GM23248 (cell line): Measurements from ENCODE around the gene IGFLR1. TPM values are rescaled to one million over a fixed set of nuclear protein-coding genes. Genes with fewer than 3 reads are reported as not detected.

Experiments used
- DNase-seq: peaks from one replicate; pipeline ENCODE4 v3.0.0-alpha.2; 2015
- H2AFZ ChIP-seq: fragments of 200-600 bp; sonication (generic); 2 replicates; pipeline ENCODE4 v1.6.1; 2016; ENCODE audit warnings: antibody characterized with exemption
- H3F3A ChIP-seq: fragments of 200-600 bp; sonication (generic); 2 replicates; pipeline ENCODE4 v1.6.1; 2016; ENCODE audit warnings: mild to moderate bottlenecking, antibody characterized with exemption, mixed run types; ENCODE audit not compliant: insufficient read depth
- H3K27ac ChIP-seq: fragments of 200-600 bp; sonication (generic); 2 replicates; pipeline ENCODE4 v1.5.1; 2016; ENCODE audit warnings: mild to moderate bottlenecking
- H3K27me3 ChIP-seq: fragments of 200-600 bp; sonication (generic); replicated peaks from 2 replicates; pipeline ENCODE4 v1.6.1; 2016; ENCODE audit warnings: mild to moderate bottlenecking; ENCODE audit not compliant: insufficient read depth
- H3K36me3 ChIP-seq: fragments of 200-600 bp; sonication (generic); 2 replicates; pipeline ENCODE4 v1.6.1; 2016; ENCODE audit warnings: low read depth, mild to moderate bottlenecking
- H3K4me1 ChIP-seq: fragments of 200-600 bp; sonication (generic); 2 replicates; pipeline ENCODE4 v1.6.1; 2016; ENCODE audit warnings: mild to moderate bottlenecking; ENCODE audit not compliant: insufficient read depth
- H3K4me2 ChIP-seq: fragments of 200-600 bp; sonication (generic); one replicate; pipeline ENCODE4 v1.6.1; 2016; ENCODE audit warnings: mild to moderate bottlenecking; ENCODE audit not compliant: unreplicated experiment
- H3K4me3 ChIP-seq: fragments of 200-600 bp; sonication (generic); 2 replicates; pipeline ENCODE4 v1.5.1; 2016; ENCODE audit warnings: mild to moderate bottlenecking
- H3K79me2 ChIP-seq: fragments of 200-600 bp; sonication (generic); 2 replicates; pipeline ENCODE4 v1.6.1; 2016; ENCODE audit warnings: mild to moderate bottlenecking; ENCODE audit not compliant: insufficient read depth
- H3K9ac ChIP-seq: fragments of 200-600 bp; sonication (generic); 2 replicates; pipeline ENCODE4 v1.6.1; 2016; ENCODE audit warnings: mild to moderate bottlenecking
- H3K9me2 ChIP-seq: fragments of 200-600 bp; sonication (generic); 2 replicates; pipeline ENCODE4 v1.6.1; 2016; ENCODE audit warnings: mixed run types, mild to moderate bottlenecking, moderate library complexity; ENCODE audit not compliant: insufficient read depth
- H3K9me3 ChIP-seq: fragments of 200-600 bp; sonication (generic); one replicate; pipeline ENCODE4 v1.6.1; 2017; ENCODE audit warnings: low read depth
- H4K20me1 ChIP-seq: fragments of 200-600 bp; sonication (generic); 2 replicates; pipeline ENCODE4 v1.6.0; 2016; ENCODE audit not compliant: insufficient read depth
- EZH2 ChIP-seq: fragments of 200-600 bp; sonication (generic); IDR thresholded peaks from 2 replicates; pipeline ENCODE4 v1.6.1; 2018; ENCODE audit warnings: antibody characterized with exemption, mild to moderate bottlenecking; ENCODE audit not compliant: insufficient read depth, poor library complexity, severe bottlenecking
- EZH2phosphoT487 ChIP-seq: fragments of 200-600 bp; sonication (generic); IDR thresholded peaks from 2 replicates; pipeline ENCODE4 v1.6.1; 2018; ENCODE audit warnings: antibody characterized with exemption, moderate library complexity, mild to moderate bottlenecking, low read depth; ENCODE audit not compliant: insufficient read depth
- WGBS, 2 experiments: methylation state at CpG; one replicate each; pipeline ENCODE4 v1.1.6; 2015 to 2017; ENCODE audit warnings: low lambda C conversion rate in 2 of 2, low coverage in 1 of 2; ENCODE audit errors: missing lambda C conversion rate in 2 of 2; 5-methylcytosine and 5-hydroxymethylcytosine counted together
- in situ Hi-C: fragments of 300-500 bp; cut with MboI; formaldehyde crosslinking; loops from 2 replicates; pipeline ENCODE4 v1.15.0; 2020
- polyA plus RNA-seq: library from polyadenylated mRNA; unstranded; fragments of >200 nt; fragmentation: Nextera tagmentation; extraction: Ambion mirVana; gene quantifications from 2 replicates; pipeline ENCODE4 v1.2.1, GENCODE V29; 2016
- total RNA-seq: library from RNA; depleted of rRNA; stranded (reverse); fragments of >200 nt; shearing (Covaris generic); gene quantifications from 2 replicates; pipeline ENCODE4 v1.2.3, GENCODE V29; 2014

IGFLR1 gene
- total and polyA plus RNA-seq, 2 experiments from 2014 or later = 1.4 to 3.2 TPM

GRCh38 chr19:35789978-35790944 lies 48.0 kb upstream of the IGFLR1 start:
- Histone ChIP-seq H3K4me2 (no peak overlapping the region), H3K79me2 (no peaks in the 10 kb centered on the region), H3K4me1 (no peaks in the 10 kb centered on the region), H3K27ac (no peak overlapping the region), H3K27me3 (0 out of 2 replicates have a peak, but pooled peaks cover under 1% of the 10 kb centered on the region), H3F3A (no peaks in the 10 kb centered on the region), H3K9me3 (no peaks in the 10 kb centered on the region), H2AFZ (no peak overlapping the region), H3K9me2 (no peaks in the 10 kb centered on the region), H3K36me3 (no peaks in the 10 kb centered on the region), H3K4me3 (no peak overlapping the region), H3K9ac (no peak overlapping the region), H4K20me1 (no peaks in the 10 kb centered on the region)
- whole genome bisulfite sequencing, 2 experiments = 83 to 84% methylated on average over 17 to 18 of the region's 19 CpGs
- DNase-seq = no peak
- in situ Hi-C loops = no loop called here
- TF ChIP-seq EZH2 = no peak
- TF ChIP-seq EZH2phosphoT487 = no peak

DNA sequence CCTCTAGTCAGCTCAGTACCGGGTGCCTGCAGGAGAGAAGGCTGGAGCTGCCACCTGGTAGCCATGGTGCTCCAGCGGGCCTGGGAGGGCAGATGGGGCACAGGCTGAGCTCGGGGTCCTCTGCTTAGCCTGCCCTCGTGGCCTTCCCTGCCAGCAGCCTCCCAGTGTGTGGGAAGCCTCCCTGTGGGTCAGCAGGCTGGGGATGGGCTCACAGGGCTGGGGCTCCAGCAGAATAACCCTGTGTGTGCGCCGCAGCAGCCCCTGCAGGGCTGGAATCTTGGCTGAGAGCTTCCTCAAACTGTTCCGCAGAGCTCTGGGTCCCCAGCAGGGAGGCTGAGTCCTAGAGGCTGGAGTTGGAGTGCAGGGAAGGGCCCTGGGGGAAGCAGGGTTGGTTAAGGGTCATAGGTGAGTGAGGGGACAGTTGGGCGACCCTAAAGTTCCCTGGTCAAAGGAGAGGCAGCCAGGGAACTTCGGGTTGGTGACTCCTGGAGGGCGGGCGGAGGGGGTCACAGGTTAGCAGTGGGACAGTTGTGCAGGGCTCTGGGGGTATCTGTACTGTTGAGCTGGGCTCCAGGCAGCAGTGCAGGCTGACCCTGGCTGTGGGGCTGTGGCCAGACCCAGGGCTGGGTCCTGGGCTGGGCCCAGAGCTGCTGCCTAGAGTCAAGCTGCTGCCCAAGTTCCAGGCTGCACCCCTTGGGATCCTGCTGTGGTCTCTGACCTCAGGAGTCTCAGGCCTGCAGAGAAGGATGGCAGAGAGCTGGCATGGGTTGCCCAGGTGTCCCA lies 47.1 kb upstream of the IGFLR1 start:
- no peaks in the 10 kb centered on the region for H3K79me2 ChIP-seq
- H3K9me2 ChIP-seq = no peaks in the 10 kb centered on the region
- in situ Hi-C loops = no loop called here
- H3K9ac ChIP-seq = no peak overlapping the region
- no peaks in the 10 kb centered on the region for H3K4me1 ChIP-seq
- no peak overlapping the region for H3K27ac ChIP-seq
- DNase-seq = no peak
- H4K20me1 ChIP-seq = no peaks in the 10 kb centered on the region
- TF ChIP-seq EZH2phosphoT487 = no peak
- TF ChIP-seq EZH2 = no peak
- 73 to 80% methylated on average over 8 to 11 of the region's 11 CpGs for WGBS, 2 experiments
- no peaks in the 10 kb centered on the region for H3K36me3 ChIP-seq
- H3F3A ChIP-seq = no peaks in the 10 kb centered on the region
- no peaks in the 10 kb centered on the region for H3K9me3 ChIP-seq
- H3K4me3 ChIP-seq = no peak overlapping the region
- no peak overlapping the region for H3K4me2 ChIP-seq
- H2AFZ ChIP-seq = no peak overlapping the region
- no peaks in the 10 kb centered on the region for H3K27me3 ChIP-seq

- H4K20me1 ChIP-seq = no peaks in the 10 kb centered on the region
- no peaks in the 10 kb centered on the region for H3K79me2 ChIP-seq
- DNase-seq = no peak
- H3K9ac ChIP-seq = no peak overlapping the region
- H3K4me3 ChIP-seq = no peak overlapping the region
- H3K9me2 ChIP-seq = no peaks in the 10 kb centered on the region
- H3F3A ChIP-seq = no peaks in the 10 kb centered on the region
- no peaks in the 10 kb centered on the region for H3K27me3 ChIP-seq
- no peaks in the 10 kb centered on the region for H3K36me3 ChIP-seq
- no peak overlapping the region for H3K27ac ChIP-seq
- in situ Hi-C loops = no loop called here
- no peaks in the 10 kb centered on the region for H3K9me3 ChIP-seq
- no peak overlapping the region for H3K4me2 ChIP-seq
- H3K4me1 ChIP-seq = no peaks in the 10 kb centered on the region
- H2AFZ ChIP-seq = no peak overlapping the region
- 73% methylated on average over 8 to 12 of the region's 12 CpGs for WGBS, 2 experiments
- TF ChIP-seq EZH2phosphoT487 = no peak
- no peak for TF ChIP-seq EZH2
These were observed 46.1 kb upstream of the IGFLR1 start for GRCh38 chr19:35788205-35788960.

GRCh38 chr19:35787227-35787799 lies 45.1 kb upstream of the IGFLR1 start:
- Histone ChIP-seq H3K27ac (no peak overlapping the region), H3K79me2 (no peaks in the 10 kb centered on the region), H3K4me1 (no peaks in the 10 kb centered on the region), H3F3A (no peaks in the 10 kb centered on the region), H3K27me3 (no peaks in the 10 kb centered on the region), H3K4me3 (no peak overlapping the region), H3K9me2 (no peaks in the 10 kb centered on the region), H3K9ac (no peak overlapping the region), H2AFZ (no peak overlapping the region), H3K9me3 (no peaks in the 10 kb centered on the region), H4K20me1 (no peaks in the 10 kb centered on the region), H3K36me3 (no peaks in the 10 kb centered on the region), H3K4me2 (no peak overlapping the region)
- WGBS, 2 experiments = 88 to 92% methylated on average over 12 to 15 of the region's 15 CpGs
- in situ Hi-C loops = no loop called here
- TF ChIP-seq EZH2phosphoT487 (no peak), EZH2 (no peak)
- no peak for DNase-seq
